Lower leg skin (tissue), 4 donors: ENCODE measurements around the gene ZAR1L. TPM values are rescaled to one million over a fixed set of nuclear protein-coding genes. Genes with fewer than 3 reads are reported as not detected.

Experiments used
- DNase-seq, 2 donors: peaks; one replicate each; pipeline ENCODE4 v3.0.0-alpha.2; 2019; ENCODE audit warnings: low spot score in 2 of 2
- H3K4me3 ChIP-seq: fragments of 200-600 bp; sonication (generic); 2 replicates; pipeline ENCODE4 v1.5.1; 2017; ENCODE audit warnings: mild to moderate bottlenecking, low read depth; ENCODE audit not compliant: poor library complexity, severe bottlenecking
- CTCF ChIP-seq, 3 donors: fragments of 450-650 bp; IDR thresholded peaks; one replicate each; pipeline ENCODE4 v1.5.1; 2016; ENCODE audit warnings: antibody characterized with exemption in 3 of 3, mild to moderate bottlenecking in 3 of 3, moderate library complexity in 2 of 3
- POLR2A ChIP-seq, 2 donors: fragments of 450-650 bp; IDR thresholded peaks; one replicate each; pipeline ENCODE4 v1.6.1; 2016 to 2017; ENCODE audit warnings: antibody characterized with exemption in 2 of 2, mild to moderate bottlenecking in 1 of 2, moderate library complexity in 1 of 2
- WGBS, 2 donors: methylation state at CpG; one replicate each; pipeline ENCODE4 v1.1.5; 2018; 5-methylcytosine and 5-hydroxymethylcytosine counted together
- intact Hi-C: fragments of 100-400 bp; cut with DNase I; formaldehyde crosslinking; loops from one replicate; pipeline ENCODE4 v1.15.0; 2023; ENCODE audit warnings: low total_unique reads
- total RNA-seq, 4 donors: library from RNA; depleted of rRNA; stranded (reverse); fragments of >200 nt; gene quantifications; one replicate each; pipeline ENCODE4 v1.1.0, GENCODE V29; 2016

ZAR1L gene
- total RNA-seq, 4 donors from 2014 or later: not detected

GRCh38 chr13:32340914-32341313, 25.8 kb upstream of the ZAR1L start:
- TF ChIP-seq CTCF (IDR thresholded peaks at IDR 0.05) (no peak), POLR2A (IDR thresholded peaks at IDR 0.05) (no peak)
- WGBS, 2 donors: 88 to 90% methylated on average over 3 of the region's 3 CpGs
- intact Hi-C loops: no loop called here
- H3K4me3 ChIP-seq: no peak overlapping the region
- no peak for DNase-seq

GRCh38 chr13:32334671-32335070, 19.5 kb upstream of the ZAR1L start:
- DNase-seq: no peak
- TF ChIP-seq CTCF (IDR thresholded peaks at IDR 0.05) (no peak), POLR2A (IDR thresholded peaks at IDR 0.05) (no peak)
- intact Hi-C loops: no loop called here
- H3K4me3 ChIP-seq: no peak overlapping the region
- 73 to 81% methylated on average over 2 of the region's 2 CpGs for WGBS, 2 donors

GRCh38 chr13:32330441-32330840, 15.3 kb upstream of the ZAR1L start:
- intact Hi-C loops: no loop called here
- TF ChIP-seq CTCF (IDR thresholded peaks at IDR 0.05) (no peak), POLR2A (IDR thresholded peaks at IDR 0.05) (no peak)
- no peak overlapping the region for H3K4me3 ChIP-seq
- 91 to 98% methylated on average over 2 of the region's 2 CpGs for WGBS, 2 donors
- no peak for DNase-seq

GRCh38 chr13:32323912-32324311, 8.7 kb upstream of the ZAR1L start:
- intact Hi-C loops: no loop called here
- DNase-seq: no peak
- H3K4me3 ChIP-seq: no peak overlapping the region
- no peak for TF ChIP-seq CTCF (IDR thresholded peaks at IDR 0.05)
- no peak for TF ChIP-seq POLR2A (IDR thresholded peaks at IDR 0.05)

GRCh38 chr13:32320528-32320927, 5.4 kb upstream of the ZAR1L start:
- TF ChIP-seq POLR2A (IDR thresholded peaks at IDR 0.05) (no peak), CTCF (IDR thresholded peaks at IDR 0.05) (no peak)
- no peak overlapping the region for H3K4me3 ChIP-seq
- intact Hi-C loops: no loop called here
- 86 to 89% methylated on average over 4 of the region's 4 CpGs for WGBS, 2 donors
- DNase-seq: no peak

- 87 to 92% methylated on average over 2 of the region's 2 CpGs for WGBS, 2 donors
- intact Hi-C loops: no loop called here
- no peak for DNase-seq
- H3K4me3 ChIP-seq: no peak overlapping the region
- TF ChIP-seq CTCF (IDR thresholded peaks at IDR 0.05) (no peak), POLR2A (IDR thresholded peaks at IDR 0.05) (no peak)
Observed at GRCh38 chr13:32317716-32318465, 2.7 kb upstream of the ZAR1L start.
